HAP-1 (cell line): Measurements from ENCODE around the gene INTS15.

Source experiments
- DNase-seq, 2 experiments: peaks; one replicate each; pipeline ENCODE4 v3.0.0-alpha.2; 2016 to 2020; ENCODE audit warnings: low spot score in 2 of 2
- H3K27me3 ChIP-seq: fragments of 250-450 bp; sonication (Bioruptor Pico); 2 replicates; pipeline ENCODE4 v1.5.1; 2020; ENCODE audit warnings: low read depth, mild to moderate bottlenecking, moderate library complexity
- H3K36me3 ChIP-seq: fragments of 250-450 bp; sonication (Bioruptor Pico); replicated peaks from 2 replicates; pipeline ENCODE4 v1.5.1; 2020; ENCODE audit warnings: mild to moderate bottlenecking
- H3K4me1 ChIP-seq: fragments of 250-450 bp; sonication (Bioruptor Pico); 2 replicates; pipeline ENCODE4 v1.5.1; 2020; ENCODE audit warnings: mild to moderate bottlenecking
- H3K4me3 ChIP-seq: fragments of 250-450 bp; sonication (Bioruptor Pico); 2 replicates; pipeline ENCODE4 v1.5.1; 2020; ENCODE audit warnings: mild to moderate bottlenecking, moderate library complexity
- H3K9me3 ChIP-seq: fragments of 250-450 bp; sonication (Bioruptor Pico); 2 replicates; pipeline ENCODE4 v1.5.1; 2020; ENCODE audit warnings: mild to moderate bottlenecking, moderate library complexity
- in situ Hi-C: fragments of 300-500 bp; cut with MboI; formaldehyde crosslinking; loops from 3 replicates; pipeline ENCODE4 v1.14.3; 2020; ENCODE audit warnings: low sequenced_read_pairs, inconsistent platforms, mixed read lengths

Gene INTS15

DNA sequence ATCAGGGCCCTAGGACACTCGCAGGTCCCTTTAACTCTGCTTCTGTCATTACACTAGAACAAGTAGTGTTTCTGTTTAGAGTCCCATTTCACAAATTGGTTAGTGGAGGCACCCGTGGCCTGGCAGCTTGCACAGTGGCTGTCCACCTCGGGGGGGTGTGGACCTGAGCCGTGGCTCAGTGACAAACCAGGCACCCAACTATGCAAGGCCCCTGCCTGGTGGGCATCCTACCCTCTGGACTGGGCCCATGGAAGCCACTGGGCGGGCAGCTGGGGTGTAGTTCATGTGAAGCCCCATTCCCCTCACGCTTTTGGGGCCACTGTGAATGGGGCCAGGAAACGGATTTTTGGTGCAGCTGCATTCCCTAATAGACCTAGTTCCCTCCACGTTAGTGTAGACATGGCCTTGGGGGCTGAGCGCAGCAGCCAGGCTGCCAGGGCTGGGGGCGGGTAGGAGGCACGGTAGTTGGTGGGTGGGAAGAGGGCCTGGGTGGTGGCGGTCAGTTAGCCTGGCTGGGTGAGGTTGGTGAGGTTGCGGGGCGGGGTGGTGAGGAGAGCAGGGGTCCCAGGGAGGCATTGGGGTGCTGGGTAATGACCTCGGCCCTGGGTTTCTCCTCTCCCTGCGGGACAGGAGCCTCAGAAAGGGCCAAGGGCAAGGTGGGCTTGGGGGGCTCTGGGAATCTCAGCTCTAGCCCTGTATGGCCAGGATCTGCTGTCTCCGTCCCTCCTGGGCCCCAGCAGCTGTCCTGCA is 66.0 kb downstream of the INTS15 start:
- H3K4me3 ChIP-seq, result no peak overlapping the region
- H3K27me3 ChIP-seq, result no peaks in the 10 kb centered on the region
- in situ Hi-C loops, result no loop called here
- no peaks in the 10 kb centered on the region for H3K4me1 ChIP-seq
- H3K36me3 ChIP-seq, result peaks cover 13% of the 10 kb centered on the region
- no peak for DNase-seq
- no peaks in the 10 kb centered on the region; the same call in 1 of the 2 replicates for H3K9me3 ChIP-seq

DNA sequence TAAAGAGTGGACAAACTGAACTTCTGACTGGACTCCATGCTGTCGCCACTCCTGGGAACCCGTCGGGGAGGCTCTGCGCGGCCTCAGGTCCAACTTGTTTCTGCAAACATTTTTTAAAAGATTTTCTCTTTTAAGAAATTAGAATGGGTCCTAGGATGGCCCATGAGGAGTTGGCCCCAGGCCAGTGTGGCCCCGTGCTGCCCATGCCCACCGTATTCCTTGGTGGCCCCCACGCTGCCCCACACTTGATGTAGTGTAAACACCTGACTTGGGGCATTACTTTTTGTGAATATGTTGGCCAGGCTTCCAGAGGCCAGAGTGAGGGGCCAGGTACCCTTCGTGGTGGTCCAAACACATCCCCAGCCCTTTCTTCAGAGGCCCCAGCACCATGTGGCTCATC is 66.6 kb downstream of the INTS15 start:
- no peak for DNase-seq
- in situ Hi-C loops, result no loop called here
- no peaks in the 10 kb centered on the region for H3K4me1 ChIP-seq
- H3K27me3 ChIP-seq, result no peaks in the 10 kb centered on the region
- H3K4me3 ChIP-seq, result no peak overlapping the region
- H3K36me3 ChIP-seq, result peaks cover 12% of the 10 kb centered on the region
- H3K9me3 ChIP-seq, result no peaks in the 10 kb centered on the region
